ENCODE results near the gene CNR2.

The CNR2 gene

DNA sequence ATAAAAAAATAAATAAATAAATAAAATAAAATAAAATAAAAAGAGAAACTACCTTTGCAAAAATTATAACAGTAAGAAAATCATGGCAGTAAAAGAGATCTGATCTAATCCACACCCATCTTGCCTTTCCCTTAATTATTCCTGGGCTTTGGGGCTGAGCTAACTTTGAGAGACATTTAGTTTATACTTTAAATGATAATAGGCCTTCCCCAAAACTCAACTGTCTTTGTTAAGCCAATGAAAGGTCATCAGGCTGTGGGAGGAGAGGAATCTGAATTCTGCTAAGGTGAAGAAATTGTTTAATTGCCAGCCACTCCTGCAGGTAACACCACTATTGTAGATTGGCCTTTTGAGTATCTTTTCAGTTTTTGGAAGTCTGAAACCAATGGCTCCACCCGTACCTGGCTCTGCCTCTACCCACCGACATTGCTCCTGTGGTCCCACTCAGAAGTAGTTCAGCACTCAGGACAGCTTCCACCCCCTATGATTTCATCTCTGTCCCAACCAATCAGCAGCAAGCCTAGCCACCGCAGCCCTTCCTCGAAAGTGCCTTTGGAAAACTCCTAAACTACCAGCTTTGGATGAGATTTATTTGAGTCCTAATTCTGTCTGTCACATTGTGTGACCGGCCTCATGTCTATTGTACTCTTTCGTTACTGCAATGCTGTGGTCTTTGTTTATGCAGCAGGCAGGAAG lies 23.5 kb upstream of the CNR2 start:
- TF ChIP-seq, protein P1, sequence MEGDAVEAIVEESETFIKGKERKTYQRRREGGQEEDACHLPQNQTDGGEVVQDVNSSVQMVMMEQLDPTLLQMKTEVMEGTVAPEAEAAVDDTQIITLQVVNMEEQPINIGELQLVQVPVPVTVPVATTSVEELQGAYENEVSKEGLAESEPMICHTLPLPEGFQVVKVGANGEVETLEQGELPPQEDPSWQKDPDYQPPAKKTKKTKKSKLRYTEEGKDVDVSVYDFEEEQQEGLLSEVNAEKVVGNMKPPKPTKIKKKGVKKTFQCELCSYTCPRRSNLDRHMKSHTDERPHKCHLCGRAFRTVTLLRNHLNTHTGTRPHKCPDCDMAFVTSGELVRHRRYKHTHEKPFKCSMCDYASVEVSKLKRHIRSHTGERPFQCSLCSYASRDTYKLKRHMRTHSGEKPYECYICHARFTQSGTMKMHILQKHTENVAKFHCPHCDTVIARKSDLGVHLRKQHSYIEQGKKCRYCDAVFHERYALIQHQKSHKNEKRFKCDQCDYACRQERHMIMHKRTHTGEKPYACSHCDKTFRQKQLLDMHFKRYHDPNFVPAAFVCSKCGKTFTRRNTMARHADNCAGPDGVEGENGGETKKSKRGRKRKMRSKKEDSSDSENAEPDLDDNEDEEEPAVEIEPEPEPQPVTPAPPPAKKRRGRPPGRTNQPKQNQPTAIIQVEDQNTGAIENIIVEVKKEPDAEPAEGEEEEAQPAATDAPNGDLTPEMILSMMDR (IDR thresholded peaks at IDR 0.05), result no peak

DNA sequence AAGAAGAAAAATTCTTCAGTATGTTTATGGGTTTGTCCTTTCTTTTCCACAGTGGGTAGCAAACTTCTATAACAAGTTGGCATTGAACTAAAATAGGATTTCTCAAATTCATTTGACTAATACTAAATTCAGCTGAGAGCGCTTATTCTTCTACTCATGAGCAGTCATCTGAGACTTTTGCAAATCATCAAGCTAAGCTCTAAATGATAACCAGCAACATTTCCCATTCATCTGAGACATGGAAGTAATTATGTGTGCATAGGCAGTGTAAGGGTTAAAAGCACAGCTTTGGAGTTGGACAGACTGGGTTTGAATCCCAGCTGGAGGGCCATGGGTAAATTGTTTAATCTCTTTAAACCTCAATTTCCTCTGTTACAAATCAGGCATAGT lies 18.3 kb upstream of the CNR2 start:
- TF ChIP-seq, protein P1 (IDR thresholded peaks at IDR 0.05), result no peak

- TF ChIP-seq, protein P1 (IDR thresholded peaks at IDR 0.05), result no peak
These were observed 17.8 kb upstream of the CNR2 start for GRCh38 chr1:23930861-23931490.

GRCh38 chr1:23930270-23930669 lies 17.1 kb upstream of the CNR2 start:
- TF ChIP-seq, protein P1 (IDR thresholded peaks at IDR 0.05), result no peak

- TF ChIP-seq, protein P1 (IDR thresholded peaks at IDR 0.05), result no peak
These were observed 15.6 kb upstream of the CNR2 start for GRCh38 chr1:23928789-23929188.

DNA sequence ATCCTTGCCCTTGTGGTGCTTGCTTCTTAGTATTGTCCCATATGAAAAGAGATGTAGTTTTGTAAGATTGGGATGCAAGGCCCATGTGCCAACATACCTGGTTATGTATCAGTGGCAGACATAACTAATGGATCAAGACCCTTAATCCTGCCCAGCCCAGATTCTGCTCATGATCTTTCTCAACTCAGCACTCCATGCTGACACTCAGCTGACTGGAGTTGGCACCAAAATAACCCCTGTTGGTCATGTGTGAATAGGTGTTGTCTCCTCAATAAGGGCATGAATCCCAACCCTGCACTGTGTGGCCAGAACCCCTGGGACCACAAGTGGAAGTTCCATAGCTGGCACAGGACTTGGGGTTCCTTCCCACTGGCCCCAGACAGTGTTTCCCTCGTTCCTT lies 13.9 kb upstream of the CNR2 start:
- TF ChIP-seq, protein P1 (IDR thresholded peaks at IDR 0.05), result no peak

DNA sequence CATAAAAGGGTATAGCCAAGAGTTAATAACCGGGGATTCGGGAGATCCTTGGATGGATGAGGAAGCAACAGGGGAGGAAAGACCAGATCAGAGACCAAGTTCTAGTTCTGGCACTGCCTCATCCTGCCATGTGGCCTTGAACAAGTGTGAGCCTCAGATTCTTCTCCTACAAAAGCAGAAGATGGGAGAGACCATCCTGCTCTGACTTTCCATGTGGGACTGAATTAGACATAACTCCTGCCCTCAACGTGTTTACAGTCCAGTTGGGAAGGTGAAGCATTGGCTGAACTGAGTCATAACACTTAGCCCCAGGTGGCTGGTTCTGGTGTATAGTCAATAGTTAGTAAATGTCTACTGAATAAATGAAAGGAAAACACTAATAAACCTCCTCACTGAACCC lies 12.1 kb upstream of the CNR2 start:
- TF ChIP-seq, protein P1 (IDR thresholded peaks at IDR 0.05), result no peak

Data from LNCAP (cell line).